Panc1 (cell line): ENCODE results near the gene ITGA11. TPM values are rescaled to one million over a fixed set of nuclear protein-coding genes. Genes with fewer than 3 reads are reported as not detected.

Source experiments
- ATAC-seq: fragments of 200-7000 bp; cut with Tn5 transposase; 2 replicates; pipeline ENCODE4 v1.9.1; 2020; ENCODE audit warnings: mild to moderate bottlenecking, moderate library complexity
- BruUV-seq: library from RNA; stranded (reverse); fragments of 400-500 nt; replicated peaks from 2 replicates; lab custom pipeline; 2021; lab: Mats Ljungman, UMichigan
- CTCF ChIA-PET: fragments of 300-600 bp; sonication (Branson Sonifier 250); formaldehyde crosslinking; loops from one replicate; lab custom pipeline; 2022; ENCODE audit warnings: antibody characterized with exemption; lab: Charles Lee
- POLR2A ChIA-PET: fragments of 300-600 bp; sonication (Branson Sonifier 250); formaldehyde crosslinking; loops from one replicate; lab custom pipeline; 2022; ENCODE audit warnings: antibody characterized with exemption; lab: Charles Lee
- DNase-seq: peaks from one replicate; pipeline ENCODE4 v3.0.0-alpha.2; 2010; ENCODE audit warnings: low read depth, low spot score
- H3K27ac ChIP-seq: 2 replicates; pipeline ENCODE4 v1.5.1; 2011; ENCODE audit warnings: mild to moderate bottlenecking, low read length, inconsistent platforms
- H3K27me3 ChIP-seq: fragments of 200-500 bp; sonication (Bioruptor generic); 2 replicates; pipeline ENCODE4 v1.6.0; 2014; ENCODE audit warnings: low read length, inconsistent platforms; ENCODE audit not compliant: control insufficient read depth, insufficient read depth
- H3K36me3 ChIP-seq: fragments of 200-500 bp; sonication (Bioruptor generic); 2 replicates; pipeline ENCODE4 v1.5.1; 2014; ENCODE audit warnings: inconsistent platforms, mild to moderate bottlenecking, low read length, moderate library complexity; ENCODE audit not compliant: control insufficient read depth, insufficient read depth
- H3K4me1 ChIP-seq: 2 replicates; pipeline ENCODE4 v1.5.1; 2011; ENCODE audit warnings: inconsistent platforms, mild to moderate bottlenecking, low read length, moderate library complexity; ENCODE audit not compliant: control insufficient read depth, insufficient read depth
- H3K4me3 ChIP-seq, 2 experiments: 2 replicates each; pipeline ENCODE4 v1.5.1; 2011 to 2012; ENCODE audit warnings: low read depth in 2 of 2, low read length in 2 of 2, mild to moderate bottlenecking in 2 of 2, inconsistent platforms in 1 of 2, moderate library complexity in 1 of 2
- H3K9me3 ChIP-seq: fragments of 200-500 bp; sonication (Bioruptor generic); 2 replicates; pipeline ENCODE4 v1.5.1; 2014; ENCODE audit warnings: low read depth, mild to moderate bottlenecking, inconsistent platforms, low read length, moderate library complexity; ENCODE audit not compliant: control insufficient read depth, insufficient read depth
- POLR2AphosphoS5 ChIP-seq: IDR thresholded peaks from 2 replicates; pipeline ENCODE4 v1.6.1; 2012; ENCODE audit warnings: mild to moderate bottlenecking, low read depth, low read length, moderate library complexity
- REST ChIP-seq, 2 experiments: IDR thresholded peaks; 2 replicates each; pipeline ENCODE4 v1.6.1; 2011 to 2012; ENCODE audit warnings: low read depth in 2 of 2, control low read depth in 1 of 2, low read length in 1 of 2, mild to moderate bottlenecking in 1 of 2, moderate library complexity in 1 of 2; ENCODE audit not compliant: insufficient read depth in 1 of 2
- SIN3A ChIP-seq: IDR thresholded peaks from 2 replicates; pipeline ENCODE4 v1.6.1; 2012; ENCODE audit warnings: low read depth, mild to moderate bottlenecking, low read length, moderate library complexity, borderline replicate concordance; ENCODE audit not compliant: insufficient read depth
- TCF7L2 ChIP-seq: IDR thresholded peaks from 2 replicates; pipeline ENCODE4 v1.6.1; 2011; ENCODE audit warnings: mild to moderate bottlenecking, low read depth, low read length, inconsistent platforms
- in situ Hi-C: cut with HindIII; loops from 2 replicates; pipeline ENCODE4 v1.10.0; 2016; ENCODE audit warnings: low sequenced_read_pairs, low pct_unique_long_range_greater_than_20kb
- intact Hi-C: fragments of 100-400 bp; cut with micrococcal nuclease; formaldehyde crosslinking; loops from one replicate; pipeline ENCODE4 v1.10.0; 2022; ENCODE audit not compliant: unreplicated experiment
- total RNA-seq: library from RNA; stranded (reverse); gene quantifications from one replicate; pipeline ENCODE4 v1.2.1, GENCODE V29; 2021; ENCODE audit not compliant: unreplicated experiment
- TF ChIP-seq, protein P1 (sequence below): fragments of 450-650 bp; IDR thresholded peaks from 2 replicates; pipeline ENCODE4 v1.5.1; 2017; ENCODE audit warnings: mild to moderate bottlenecking

ITGA11 gene
- total RNA-seq, 1 experiment from 2014 or later, result 0.28 TPM

DNA sequence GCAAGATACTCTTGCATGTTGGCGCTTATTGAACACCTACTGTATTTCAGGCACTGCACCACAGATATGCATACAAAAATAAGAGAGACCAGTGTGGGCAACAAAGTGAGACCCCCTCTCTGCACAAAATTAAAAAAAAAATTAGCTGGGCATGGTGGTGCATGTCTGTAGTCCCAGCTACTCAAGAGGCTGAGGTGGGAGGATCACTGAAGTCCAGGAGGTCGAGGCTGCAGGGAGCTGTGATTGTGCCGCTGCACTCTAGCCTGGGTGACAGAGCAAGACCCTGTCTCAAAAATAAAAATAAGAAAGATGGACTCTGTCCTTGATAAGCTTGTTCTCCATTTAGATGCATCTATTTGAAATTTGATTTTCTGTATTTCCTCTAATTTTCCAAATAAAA, 133.6 kb downstream of the ITGA11 start:
- DNase-seq (no peak), ATAC-seq (no peak)
- H3K4me1 ChIP-seq, result no peaks in the 10 kb centered on the region
- H3K27me3 ChIP-seq, result no peaks in the 10 kb centered on the region
- intact Hi-C loops (no loop called here), in situ Hi-C loops (no loop called here)
- no peaks in the 10 kb centered on the region; the same call in 1 of the 2 replicates for H3K36me3 ChIP-seq
- H3K27ac ChIP-seq, result no peak overlapping the region
- TF ChIP-seq SIN3A (no peak), POLR2AphosphoS5 (no peak), REST (IDR thresholded peaks at IDR 0.05; ENCODE audit: insufficient read depth in 1 of 2, low read depth in 2 of 2, low read length in 1 of 2) (no peak), TCF7L2 (no peak)
- TF ChIP-seq, protein P1, sequence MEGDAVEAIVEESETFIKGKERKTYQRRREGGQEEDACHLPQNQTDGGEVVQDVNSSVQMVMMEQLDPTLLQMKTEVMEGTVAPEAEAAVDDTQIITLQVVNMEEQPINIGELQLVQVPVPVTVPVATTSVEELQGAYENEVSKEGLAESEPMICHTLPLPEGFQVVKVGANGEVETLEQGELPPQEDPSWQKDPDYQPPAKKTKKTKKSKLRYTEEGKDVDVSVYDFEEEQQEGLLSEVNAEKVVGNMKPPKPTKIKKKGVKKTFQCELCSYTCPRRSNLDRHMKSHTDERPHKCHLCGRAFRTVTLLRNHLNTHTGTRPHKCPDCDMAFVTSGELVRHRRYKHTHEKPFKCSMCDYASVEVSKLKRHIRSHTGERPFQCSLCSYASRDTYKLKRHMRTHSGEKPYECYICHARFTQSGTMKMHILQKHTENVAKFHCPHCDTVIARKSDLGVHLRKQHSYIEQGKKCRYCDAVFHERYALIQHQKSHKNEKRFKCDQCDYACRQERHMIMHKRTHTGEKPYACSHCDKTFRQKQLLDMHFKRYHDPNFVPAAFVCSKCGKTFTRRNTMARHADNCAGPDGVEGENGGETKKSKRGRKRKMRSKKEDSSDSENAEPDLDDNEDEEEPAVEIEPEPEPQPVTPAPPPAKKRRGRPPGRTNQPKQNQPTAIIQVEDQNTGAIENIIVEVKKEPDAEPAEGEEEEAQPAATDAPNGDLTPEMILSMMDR, result no peak
- no peak overlapping the region for H3K4me3 ChIP-seq
- CTCF ChIA-PET, result interaction anchor here (0.7 kb wide), 1 partner anchor 47 kb away, joined by 3 read pairs; no protein-coding TSS in a partner anchor
- POLR2A ChIA-PET, result no interaction called here
- no TSS peak for BruUV-seq
- H3K9me3 ChIP-seq, result no peaks in the 10 kb centered on the region

DNA sequence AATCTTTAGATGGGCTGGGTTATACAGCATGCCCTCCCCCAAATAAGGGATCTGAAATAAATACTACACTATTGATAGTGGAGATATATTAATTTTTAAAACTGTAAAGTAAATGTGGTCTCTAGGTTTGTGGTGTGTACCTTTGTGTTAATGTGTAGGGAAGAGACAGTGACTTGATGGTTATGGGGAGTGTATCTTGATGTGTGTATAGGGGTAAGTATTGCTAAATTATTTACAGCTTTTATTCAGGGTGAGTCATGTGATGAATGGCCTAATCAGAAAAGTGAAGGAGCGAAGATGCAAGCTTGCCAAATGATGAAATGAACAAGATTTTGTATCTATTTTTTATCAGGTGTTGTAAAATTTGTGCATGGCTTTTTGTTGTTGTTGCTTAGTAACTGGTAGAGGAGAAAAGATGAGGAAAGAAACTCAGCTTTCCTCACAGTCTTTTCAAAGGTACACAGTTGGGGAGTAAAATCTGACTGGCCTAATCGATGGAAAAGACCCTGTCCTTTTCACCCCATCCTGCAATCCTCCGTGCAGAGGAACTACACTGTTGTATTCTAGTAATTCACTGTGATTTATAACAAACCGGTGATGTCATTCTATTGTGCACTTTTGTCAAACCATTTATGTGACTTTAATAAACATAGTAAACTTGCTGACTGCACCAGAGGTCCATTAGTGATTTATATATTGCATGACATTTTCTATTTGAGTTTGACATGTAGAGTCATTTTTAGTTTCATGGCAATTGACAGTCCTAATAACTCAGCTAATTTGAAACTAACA, 136.8 kb downstream of the ITGA11 start:
- intact Hi-C loops (no loop called here), in situ Hi-C loops (no loop called here)
- ChIA-PET CTCF (no interaction called here), POLR2A (interaction anchor here (0.6 kb wide), 1 partner anchor 10 kb away, joined by 3 read pairs; no protein-coding TSS in a partner anchor)
- TF ChIP-seq, protein P1, result no peak
- TF ChIP-seq TCF7L2 (no peak), REST (IDR thresholded peaks at IDR 0.05; ENCODE audit: insufficient read depth in 1 of 2, low read depth in 2 of 2, low read length in 1 of 2) (no peak), POLR2AphosphoS5 (no peak), SIN3A (no peak)
- no TSS peak for BruUV-seq
- Histone ChIP-seq H3K9me3 (no peaks in the 10 kb centered on the region), H3K4me3 (no peak overlapping the region), H3K27ac (no peak overlapping the region), H3K36me3 (peaks cover 16% of the 10 kb centered on the region), H3K4me1 (no peaks in the 10 kb centered on the region), H3K27me3 (no peaks in the 10 kb centered on the region)
- no peak for DNase-seq
- no peak for ATAC-seq
